Glutamatergic neuron (in vitro differentiated cells): Measurements from ENCODE around the gene LRIF1. TPM values are rescaled to one million over a fixed set of nuclear protein-coding genes. Genes with fewer than 3 reads are reported as not detected.

ENCODE experiments used
- DNase-seq: peaks from one replicate; pipeline ENCODE4 v3.0.0; 2022
- H3K27ac Mint-ChIP-seq: one replicate; pipeline ENCODE4 v1.8.0; 2020; ENCODE audit warnings: mild to moderate bottlenecking, mixed read lengths, inconsistent platforms; ENCODE audit not compliant: unreplicated experiment
- H3K27me3 Mint-ChIP-seq: one replicate; pipeline ENCODE4 v1.8.0; 2020; ENCODE audit warnings: mild to moderate bottlenecking, moderate library complexity, mixed read lengths, inconsistent platforms; ENCODE audit not compliant: unreplicated experiment
- H3K36me3 Mint-ChIP-seq: one replicate; pipeline ENCODE4 v1.8.0; 2020; ENCODE audit warnings: mild to moderate bottlenecking, mixed read lengths, inconsistent platforms; ENCODE audit not compliant: unreplicated experiment
- H3K4me1 Mint-ChIP-seq: one replicate; pipeline ENCODE4 v1.8.0; 2020; ENCODE audit warnings: mild to moderate bottlenecking, low read depth, mixed read lengths, inconsistent platforms; ENCODE audit not compliant: unreplicated experiment
- H3K4me3 Mint-ChIP-seq: one replicate; pipeline ENCODE4 v1.8.0; 2020; ENCODE audit warnings: mild to moderate bottlenecking, mixed read lengths, inconsistent platforms; ENCODE audit not compliant: unreplicated experiment
- H3K9me3 Mint-ChIP-seq: one replicate; pipeline ENCODE4 v1.8.0; 2020; ENCODE audit warnings: mild to moderate bottlenecking, moderate library complexity, mixed read lengths, inconsistent platforms; ENCODE audit not compliant: unreplicated experiment
- CTCF ChIP-seq: fragments of 200-600 bp; sonication (generic); IDR thresholded peaks from one replicate; pipeline ENCODE4 v1.5.0; 2021; ENCODE audit not compliant: partially characterized antibody, unreplicated experiment
- total RNA-seq: library from RNA; stranded (reverse); fragmentation: NEBNext Ultra II Directional; extraction: Animal tissue kit (Norgen Biotek cat#: 25700); gene quantifications from one replicate; pipeline ENCODE4 v1.2.1, GENCODE V29; 2021; ENCODE audit not compliant: unreplicated experiment

The LRIF1 gene
- total RNA-seq, 1 donor from 2014 or later, result 21.1 TPM

- H3K4me1 Mint-ChIP-seq, result no peaks in the 10 kb centered on the region
These were observed 46.9 kb downstream of the LRIF1 start for GRCh38 chr1:110916669-110917306.

GRCh38 chr1:110916274-110916668 lies 47.5 kb downstream of the LRIF1 start:
- DNase-seq, result no peak
- Mint-ChIP-seq H3K4me1 (no peaks in the 10 kb centered on the region), H3K9me3 (peaks cover 2% of the 10 kb centered on the region), H3K27ac (no peak overlapping the region), H3K4me3 (no peak overlapping the region), H3K36me3 (no peaks in the 10 kb centered on the region), H3K27me3 (no peaks in the 10 kb centered on the region)
- no peak for TF ChIP-seq CTCF

More at GRCh38 chr1:110916669-110917306, 46.9 kb downstream of the LRIF1 start:
- Mint-ChIP-seq H3K9me3 (peaks cover under 1% of the 10 kb centered on the region), H3K27ac (no peak overlapping the region), H3K4me3 (no peak overlapping the region), H3K36me3 (no peaks in the 10 kb centered on the region), H3K27me3 (no peaks in the 10 kb centered on the region)
- TF ChIP-seq CTCF, result no peak
- no peak for DNase-seq

- Mint-ChIP-seq H3K36me3 (no peaks in the 10 kb centered on the region), H3K27ac (no peak overlapping the region), H3K27me3 (no peaks in the 10 kb centered on the region), H3K4me1 (no peaks in the 10 kb centered on the region), H3K9me3 (peaks cover 2% of the 10 kb centered on the region), H3K4me3 (no peak overlapping the region)
- DNase-seq, result no peak
- no peak for TF ChIP-seq CTCF
These were observed 47.9 kb downstream of the LRIF1 start for GRCh38 chr1:110915804-110916203.

- Mint-ChIP-seq H3K4me3 (no peak overlapping the region), H3K27me3 (no peaks in the 10 kb centered on the region), H3K36me3 (no peaks in the 10 kb centered on the region), H3K4me1 (no peaks in the 10 kb centered on the region), H3K27ac (no peak overlapping the region), H3K9me3 (peaks cover 2% of the 10 kb centered on the region)
- TF ChIP-seq CTCF, result no peak
- DNase-seq, result no peak
These were observed 49.0 kb downstream of the LRIF1 start for GRCh38 chr1:110914676-110915075.

- Mint-ChIP-seq H3K36me3 (no peaks in the 10 kb centered on the region), H3K4me3 (no peak overlapping the region), H3K9me3 (peaks cover 2% of the 10 kb centered on the region), H3K27me3 (no peaks in the 10 kb centered on the region), H3K27ac (no peak overlapping the region), H3K4me1 (no peaks in the 10 kb centered on the region)
- no peak for TF ChIP-seq CTCF
- no peak for DNase-seq
These were observed 50.9 kb downstream of the LRIF1 start for GRCh38 chr1:110912784-110913183.
